ENCODE data around the gene CASR. TPM values are rescaled to one million over a fixed set of nuclear protein-coding genes. Genes with fewer than 3 reads are reported as not detected.
"Not testable (repeated sequence)": the region's sequence is repeated elsewhere in the genome, so short reads cannot be mapped to it uniquely, and the experiment has no call there.

CASR gene
- under 1 TPM; 0.14 to 0.19 TPM for total RNA-seq

- intact Hi-C loops (cut with micrococcal nuclease) = no loop called here
- Mint-ChIP-seq H3K36me3 (no peaks in the 10 kb centered on the region), H3K27me3 (peaks cover 56% of the 10 kb centered on the region), H3K9me3 (no peaks in the 10 kb centered on the region), H3K4me3 (peak within 1 kb of the TSS; percentile 56), H3K4me1 (ENCODE audit: low read depth) (peaks cover 7% of the 10 kb centered on the region), H3K27ac (no peak within 1 kb of the TSS)
- peak; percentile 20 for DNase-seq
- ChIA-PET CTCF (interaction anchor here (1.0 kb wide), 1 partner anchor 62 kb away, joined by 5 read pairs; no protein-coding TSS in a partner anchor), POLR2A (no interaction called here)
Observed at GRCh38 chr3:122183521-122183892, at the start of gene CASR. Gene CASR (plus strand): TSS chr3:122183668. CDS start chr3:122254190, 70,522 bp downstream.

GRCh38 chr3:122146466-122146865, 37.0 kb upstream of the CASR start:
- ChIA-PET CTCF (interaction anchor here (0.7 to 2.6 kb wide), 4 partner anchors 42 to 109 kb away, joined by 3 to 6 read pairs (median 6); no protein-coding TSS in a partner anchor), POLR2A (interaction anchor here (0.8 to 1.7 kb wide), 6 partner anchors 43 to 153 kb away, joined by 3 to 9 read pairs (median 4); no protein-coding TSS in a partner anchor)
- H3K27ac Mint-ChIP-seq = peak overlapping the region; percentile 87
- peaks cover 6% of the 10 kb centered on the region for H3K9me3 Mint-ChIP-seq
- intact Hi-C loops (cut with micrococcal nuclease) = loop anchor here (1.0 to 10.0 kb wide), 15 partner anchors 22 to 648 kb away; partner anchors contain the start of genes EAF2, FAM162A, GOLGB1 and HSPBAP1
- DNase-seq = peak; percentile 90
- peaks cover 3% of the 10 kb centered on the region for H3K36me3 Mint-ChIP-seq
- peaks cover 34% of the 10 kb centered on the region for H3K4me1 Mint-ChIP-seq (ENCODE audit: low read depth)
- no peak overlapping the region for H3K4me3 Mint-ChIP-seq
- peaks cover 3% of the 10 kb centered on the region for H3K27me3 Mint-ChIP-seq

- POLR2A ChIA-PET = interaction anchor here (0.6 to 2.6 kb wide), 5 partner anchors 45 to 150 kb away, joined by 3 to 8 read pairs (median 3); no protein-coding TSS in a partner anchor
- CTCF ChIA-PET = interaction anchor here (1.1 to 2.6 kb wide), 3 partner anchors 48 to 150 kb away, joined by 4 to 13 read pairs (median 6); no protein-coding TSS in a partner anchor
- Mint-ChIP-seq H3K9me3 (peaks cover 14% of the 10 kb centered on the region), H3K4me3 (no peak overlapping the region), H3K36me3 (no peaks in the 10 kb centered on the region), H3K4me1 (ENCODE audit: low read depth) (peaks cover 43% of the 10 kb centered on the region), H3K27me3 (no peaks in the 10 kb centered on the region), H3K27ac (peak overlapping the region; percentile 71)
- DNase-seq = peak; percentile 51
- intact Hi-C loops (cut with micrococcal nuclease) = loop anchor here (5.0 to 10.0 kb wide), 4 partner anchors 233 to 646 kb away; partner anchors contain the start of genes FAM162A, GOLGB1, HSPBAP1 and MIX23
Observed at GRCh38 chr3:122148941-122149627, 34.4 kb upstream of the CASR start.

GRCh38 chr3:122151480-122151879, 32.0 kb upstream of the CASR start:
- Mint-ChIP-seq H3K9me3 (peaks cover 37% of the 10 kb centered on the region), H3K4me3 (no peak overlapping the region), H3K27ac (no peak overlapping the region), H3K36me3 (peaks cover 13% of the 10 kb centered on the region), H3K4me1 (ENCODE audit: low read depth) (peaks cover 38% of the 10 kb centered on the region), H3K27me3 (no peaks in the 10 kb centered on the region)
- CTCF ChIA-PET = interaction anchor here (2.1 kb wide), 1 partner anchor 50 kb away, joined by 8 read pairs; no protein-coding TSS in a partner anchor
- POLR2A ChIA-PET = no interaction called here
- DNase-seq = no peak
- intact Hi-C loops (cut with micrococcal nuclease) = no loop called here

GRCh38 chr3:122164983-122165382, 18.5 kb upstream of the CASR start:
- DNase-seq; H3K4me1 Mint-ChIP-seq (ENCODE audit: low read depth); POLR2A ChIA-PET; H3K27me3 Mint-ChIP-seq; H3K36me3 Mint-ChIP-seq; intact Hi-C loops (cut with micrococcal nuclease); H3K27ac Mint-ChIP-seq; CTCF ChIA-PET; H3K4me3 Mint-ChIP-seq; H3K9me3 Mint-ChIP-seq: not testable (repeated sequence)

GRCh38 chr3:122167630-122168029, 15.8 kb upstream of the CASR start:
- Mint-ChIP-seq H3K9me3 (no peaks in the 10 kb centered on the region), H3K27ac (no peak overlapping the region), H3K27me3 (peaks cover 11% of the 10 kb centered on the region), H3K4me3 (no peak overlapping the region), H3K4me1 (ENCODE audit: low read depth) (no peaks in the 10 kb centered on the region), H3K36me3 (no peaks in the 10 kb centered on the region)
- no peak for DNase-seq
- intact Hi-C loops (cut with micrococcal nuclease) = no loop called here
- ChIA-PET CTCF (no interaction called here), POLR2A (no interaction called here)

- ChIA-PET POLR2A (no interaction called here), CTCF (no interaction called here)
- DNase-seq = no peak
- Mint-ChIP-seq H3K27me3 (peaks cover 13% of the 10 kb centered on the region), H3K36me3 (no peaks in the 10 kb centered on the region), H3K4me3 (no peak overlapping the region), H3K27ac (no peak overlapping the region), H3K4me1 (ENCODE audit: low read depth) (no peaks in the 10 kb centered on the region), H3K9me3 (no peaks in the 10 kb centered on the region)
- intact Hi-C loops (cut with micrococcal nuclease) = no loop called here
Observed at GRCh38 chr3:122168044-122168443, 15.4 kb upstream of the CASR start.

GRCh38 chr3:122169911-122170310, 13.6 kb upstream of the CASR start:
- Mint-ChIP-seq H3K27ac (no peak overlapping the region), H3K36me3 (no peaks in the 10 kb centered on the region), H3K9me3 (no peaks in the 10 kb centered on the region), H3K4me3 (no peak overlapping the region), H3K27me3 (peaks cover 13% of the 10 kb centered on the region), H3K4me1 (ENCODE audit: low read depth) (no peaks in the 10 kb centered on the region)
- intact Hi-C loops (cut with micrococcal nuclease) = no loop called here
- POLR2A ChIA-PET = no interaction called here
- DNase-seq = no peak
- CTCF ChIA-PET = no interaction called here

- H3K27ac Mint-ChIP-seq; CTCF ChIA-PET; DNase-seq; H3K36me3 Mint-ChIP-seq; POLR2A ChIA-PET; H3K4me3 Mint-ChIP-seq; intact Hi-C loops (cut with micrococcal nuclease); H3K4me1 Mint-ChIP-seq (ENCODE audit: low read depth); H3K9me3 Mint-ChIP-seq: not testable (repeated sequence)
- H3K27me3 Mint-ChIP-seq = peaks cover 18% of the 10 kb centered on the region
Observed at GRCh38 chr3:122171361-122171760, 12.1 kb upstream of the CASR start.

GRCh38 chr3:122178711-122179110, 4.8 kb upstream of the CASR start:
- ChIA-PET POLR2A (no interaction called here), CTCF (no interaction called here)
- peaks cover 37% of the 10 kb centered on the region for H3K27me3 Mint-ChIP-seq
- no peak for DNase-seq
- no peaks in the 10 kb centered on the region for H3K36me3 Mint-ChIP-seq
- H3K4me1 Mint-ChIP-seq (ENCODE audit: low read depth) = peaks cover 3% of the 10 kb centered on the region
- H3K27ac Mint-ChIP-seq = no peak overlapping the region
- H3K9me3 Mint-ChIP-seq = no peaks in the 10 kb centered on the region
- no peak overlapping the region for H3K4me3 Mint-ChIP-seq
- intact Hi-C loops (cut with micrococcal nuclease) = no loop called here

- no peak overlapping the region for H3K27ac Mint-ChIP-seq
- no peaks in the 10 kb centered on the region for H3K9me3 Mint-ChIP-seq
- ChIA-PET CTCF (interaction anchor here (0.6 to 1.0 kb wide), 2 partner anchors 16 to 62 kb away, joined by 3 to 5 read pairs; no protein-coding TSS in a partner anchor), POLR2A (interaction anchor here (0.5 kb wide), 1 partner anchor 502 kb away, joined by 4 read pairs; no protein-coding TSS in a partner anchor)
- peaks cover 7% of the 10 kb centered on the region for H3K4me1 Mint-ChIP-seq (ENCODE audit: low read depth)
- peak overlapping the region; percentile 56 for H3K4me3 Mint-ChIP-seq
- intact Hi-C loops (cut with micrococcal nuclease) = no loop called here
- no peaks in the 10 kb centered on the region for H3K36me3 Mint-ChIP-seq
- H3K27me3 Mint-ChIP-seq = peaks cover 61% of the 10 kb centered on the region
- no peak for DNase-seq
Observed at GRCh38 chr3:122183893-122184590, 574 bp downstream of the CASR start.

- Mint-ChIP-seq H3K27me3 (peaks cover 61% of the 10 kb centered on the region), H3K4me3 (no peak overlapping the region), H3K9me3 (no peaks in the 10 kb centered on the region), H3K36me3 (no peaks in the 10 kb centered on the region), H3K27ac (no peak overlapping the region), H3K4me1 (ENCODE audit: low read depth) (peaks cover 7% of the 10 kb centered on the region)
- ChIA-PET POLR2A (interaction anchor here (0.5 kb wide), 1 partner anchor 502 kb away, joined by 4 read pairs; no protein-coding TSS in a partner anchor), CTCF (interaction anchor here (0.6 kb wide), 1 partner anchor 15 kb away, joined by 3 read pairs; no protein-coding TSS in a partner anchor)
- DNase-seq = no peak
- intact Hi-C loops (cut with micrococcal nuclease) = no loop called here
Observed at GRCh38 chr3:122184591-122184929, 1.1 kb downstream of the CASR start.

All from activated CD4-positive, alpha-beta memory T cell treated with anti-CD3 and anti-CD28 coated beads for 36 hours (primary cell).